HTERT RPE-1 (cell line): ENCODE measurements around the gene SLC35E2B.

Experiments used
- in situ Hi-C: fragments of 300-500 bp; cut with MboI; formaldehyde crosslinking; loops from 4 replicates; pipeline ENCODE4 v1.14.3; 2020; ENCODE audit warnings: low sequenced_read_pairs

Gene SLC35E2B

GRCh38 chr1:1626207-1627141, 66.1 kb downstream of the SLC35E2B start:
- in situ Hi-C loops = no loop called here

- in situ Hi-C loops = no loop called here
These were observed 66.8 kb downstream of the SLC35E2B start for GRCh38 chr1:1625824-1626206.

- in situ Hi-C loops = no loop called here
These were observed 67.2 kb downstream of the SLC35E2B start for GRCh38 chr1:1625404-1625775.

DNA sequence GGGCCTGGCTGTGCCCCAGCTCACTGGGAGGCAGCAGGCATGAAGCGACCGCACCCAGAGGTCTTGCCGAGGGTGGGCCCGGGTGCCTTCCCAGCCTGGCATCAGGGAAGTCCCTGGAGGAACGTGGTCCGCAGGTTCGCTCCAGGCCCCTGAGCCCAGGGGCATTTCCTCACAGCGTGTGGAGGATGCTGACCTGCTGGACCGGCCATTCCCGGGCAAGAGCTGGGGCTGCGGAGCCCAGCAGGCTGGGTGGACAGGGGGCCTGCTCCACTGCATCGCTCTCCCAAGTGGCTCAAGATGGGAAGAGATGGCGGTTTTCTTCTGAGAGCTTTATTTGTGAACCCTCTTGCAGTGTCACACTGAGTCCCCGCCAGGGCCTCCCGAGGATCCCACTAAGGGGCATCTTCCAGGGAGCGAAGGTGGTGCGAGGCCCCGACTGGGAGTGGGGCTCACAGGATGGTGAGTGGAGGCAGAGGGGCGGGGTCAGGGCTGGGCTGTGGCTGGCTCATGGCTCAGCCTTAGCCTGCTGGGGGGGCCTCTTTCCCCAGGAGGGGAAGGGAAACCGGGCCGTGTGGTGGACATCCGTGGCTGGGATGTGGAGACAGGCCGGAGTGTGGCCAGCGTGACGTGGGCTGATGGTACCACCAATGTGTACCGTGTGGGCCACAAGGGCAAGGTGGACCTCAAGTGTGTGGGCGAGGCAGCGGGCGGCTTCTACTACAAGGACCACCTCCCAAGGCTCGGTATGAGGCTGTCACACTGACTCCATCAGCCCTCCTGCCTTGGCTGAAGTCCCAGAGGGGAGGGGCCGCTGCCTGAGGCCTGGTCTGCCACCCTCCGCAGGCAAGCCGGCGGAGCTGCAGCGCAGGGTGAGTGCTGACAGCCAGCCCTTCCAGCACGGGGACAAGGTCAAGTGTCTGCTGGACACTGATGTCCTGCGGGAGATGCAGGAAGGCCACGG, 67.9 kb downstream of the SLC35E2B start:
- in situ Hi-C loops = no loop called here

DNA sequence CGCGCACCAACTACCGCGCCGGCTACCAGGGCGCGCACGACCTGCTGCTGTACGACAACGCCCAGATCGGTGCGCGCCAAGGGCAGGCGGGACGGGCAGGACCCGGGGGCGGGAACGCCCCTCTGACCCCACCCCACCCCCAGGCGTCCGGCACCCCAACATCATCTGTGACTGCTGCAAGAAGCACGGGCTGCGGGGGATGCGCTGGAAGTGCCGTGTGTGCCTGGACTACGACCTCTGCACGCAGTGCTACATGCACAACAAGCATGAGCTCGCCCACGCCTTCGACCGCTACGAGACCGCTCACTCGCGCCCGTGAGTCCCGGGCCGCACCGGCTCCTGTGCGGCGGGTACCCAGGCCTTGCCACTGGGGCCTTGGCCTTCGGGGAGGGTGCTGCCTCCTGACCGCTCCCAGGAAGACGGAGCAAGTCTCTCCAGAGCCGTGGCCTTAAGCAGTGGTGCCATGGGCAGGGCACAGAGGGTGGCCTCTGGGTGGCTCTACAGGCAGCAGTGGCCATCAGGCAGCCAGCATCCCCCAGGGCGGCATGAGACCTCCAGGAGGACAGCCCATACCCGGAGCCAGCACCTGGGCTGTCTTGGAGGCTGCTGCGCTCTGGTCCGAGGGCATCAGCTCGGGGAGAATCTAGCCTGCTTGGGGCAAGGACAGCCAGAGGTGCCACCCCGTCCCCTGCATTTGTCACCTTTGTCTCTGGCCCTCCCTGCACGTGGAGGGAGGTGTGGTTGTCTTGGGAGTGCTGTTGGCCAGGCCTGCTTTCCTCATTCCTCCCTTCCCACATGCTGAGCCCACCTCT, 68.8 kb downstream of the SLC35E2B start:
- in situ Hi-C loops = no loop called here

GRCh38 chr1:1623181-1623630, 69.4 kb downstream of the SLC35E2B start:
- in situ Hi-C loops = no loop called here

DNA sequence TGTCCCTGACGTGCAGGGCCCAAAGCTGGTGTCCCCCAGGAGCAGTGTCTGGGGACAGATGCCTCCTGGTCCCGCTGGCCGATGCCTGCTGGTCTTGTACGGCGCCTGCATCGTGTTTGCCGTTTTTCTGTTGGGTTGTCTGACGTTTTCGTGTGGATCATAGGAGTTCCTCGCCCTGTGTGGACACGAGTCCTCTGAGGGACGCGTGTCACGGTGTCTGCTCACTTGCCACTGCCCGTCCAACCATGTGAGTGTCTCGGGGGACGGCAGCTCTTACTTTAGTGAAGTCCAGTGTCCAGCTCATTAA, 69.9 kb downstream of the SLC35E2B start:
- in situ Hi-C loops = no loop called here

GRCh38 chr1:1622010-1622787, 70.4 kb downstream of the SLC35E2B start:
- in situ Hi-C loops = no loop called here

DNA sequence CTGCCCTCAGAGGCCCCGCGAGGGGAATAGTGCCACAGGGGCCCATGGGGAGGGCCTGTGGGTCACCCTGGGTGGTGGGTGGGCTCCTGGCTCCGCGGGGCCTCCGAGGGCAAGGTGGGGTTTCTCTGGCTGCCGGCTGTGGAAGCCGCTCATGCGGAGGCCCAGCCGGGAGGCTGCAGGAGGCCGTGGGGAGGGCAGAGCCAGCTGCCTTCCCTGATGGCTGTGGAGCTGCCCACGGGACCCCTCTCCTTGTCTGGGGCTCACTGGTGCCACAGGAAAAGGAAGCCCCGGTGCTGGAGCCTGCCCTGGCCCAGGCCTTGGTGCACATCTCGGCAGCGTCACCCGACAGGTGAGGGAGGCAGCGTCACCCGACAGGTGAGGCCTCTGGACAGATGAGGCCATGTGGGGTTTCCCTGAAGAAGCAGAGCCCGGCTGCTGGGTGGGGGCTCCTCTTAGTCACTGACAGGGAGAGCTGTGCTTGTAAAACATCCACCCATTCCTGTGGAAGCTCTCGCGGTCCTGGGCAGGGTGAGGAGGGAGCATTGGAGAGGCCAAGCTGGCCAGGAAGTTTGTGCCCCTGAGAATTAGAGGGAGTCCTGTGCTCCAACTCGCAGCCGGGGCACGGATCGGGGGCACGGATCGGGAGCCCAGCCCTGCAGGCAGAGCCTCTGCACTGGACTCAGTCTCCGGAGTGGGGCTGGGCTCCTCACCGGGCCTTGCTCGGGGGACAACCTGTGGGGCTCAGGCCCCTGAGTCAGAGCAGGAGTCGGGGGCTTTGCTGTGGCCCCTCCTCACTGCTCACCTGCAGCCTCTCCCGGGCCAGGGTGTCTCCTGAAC, 71.2 kb downstream of the SLC35E2B start:
- in situ Hi-C loops = no loop called here

DNA sequence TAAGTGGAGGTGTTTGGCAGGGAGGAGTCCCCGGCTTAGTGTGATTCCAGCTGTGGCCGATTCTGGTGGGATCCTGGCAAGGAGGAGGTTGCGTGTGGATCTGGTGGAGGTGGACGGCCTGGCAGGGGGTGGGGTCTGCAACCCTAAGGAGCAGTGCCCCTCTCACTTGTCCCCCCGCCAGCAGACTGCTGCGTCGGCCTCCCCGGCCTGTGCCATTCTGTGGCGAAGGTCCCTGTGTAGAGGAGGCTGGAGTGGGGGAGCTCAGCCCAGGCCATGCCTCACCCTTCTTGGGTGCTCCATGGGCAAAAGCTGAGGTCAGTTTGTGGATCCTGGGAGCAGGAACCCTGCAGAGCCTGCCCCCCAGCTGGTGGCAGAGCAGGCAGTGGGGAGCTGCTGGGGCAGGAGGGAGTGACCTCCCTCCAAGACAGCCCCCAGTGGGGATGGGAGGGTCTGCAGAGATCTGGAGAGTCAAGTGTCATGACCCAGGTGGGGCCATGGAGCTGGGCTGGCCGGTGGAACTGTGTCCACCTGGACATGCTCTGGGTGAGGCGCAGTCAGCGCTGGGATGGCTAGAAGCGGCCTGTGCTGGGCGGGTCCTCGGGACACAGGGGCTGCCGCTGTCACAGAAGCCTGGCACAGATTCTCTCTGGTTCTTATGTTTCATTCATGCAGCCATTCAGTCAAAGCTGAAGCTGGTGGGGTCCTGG, 72.0 kb downstream of the SLC35E2B start:
- in situ Hi-C loops = no loop called here

- in situ Hi-C loops = no loop called here
These were observed 72.7 kb downstream of the SLC35E2B start for GRCh38 chr1:1619917-1620361.

GRCh38 chr1:1618396-1619068, 74.1 kb downstream of the SLC35E2B start:
- in situ Hi-C loops = no loop called here

DNA sequence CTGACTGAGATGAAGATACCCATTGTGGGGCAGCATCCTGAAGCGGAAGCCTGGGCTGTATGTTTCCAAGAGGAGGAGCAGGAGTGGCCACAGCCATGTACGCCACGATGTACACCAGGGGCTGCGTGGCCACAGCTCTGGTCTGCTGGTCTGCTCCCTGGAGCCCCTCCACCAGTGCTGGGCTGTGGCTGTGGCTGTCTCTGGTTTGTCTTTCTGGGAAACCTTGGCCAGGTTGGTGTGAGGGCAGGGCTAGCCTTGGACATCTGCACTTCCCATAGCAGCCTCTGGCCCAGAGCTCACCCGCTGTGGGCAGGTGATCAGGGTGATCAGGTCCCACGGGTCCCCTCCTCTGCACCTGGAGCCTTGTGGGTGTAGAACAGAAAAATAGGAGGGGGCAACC, 74.7 kb downstream of the SLC35E2B start:
- in situ Hi-C loops = no loop called here

GRCh38 chr1:1617516-1617915, 75.1 kb downstream of the SLC35E2B start:
- in situ Hi-C loops = no loop called here

- in situ Hi-C loops = no loop called here
These were observed 75.8 kb downstream of the SLC35E2B start for GRCh38 chr1:1616838-1617237.

- in situ Hi-C loops = no loop called here
These were observed 76.4 kb downstream of the SLC35E2B start for GRCh38 chr1:1616045-1616790.
